H9 (cell line): ENCODE results near the gene SLC29A4. TPM values are rescaled to one million over a fixed set of nuclear protein-coding genes. Genes with fewer than 3 reads are reported as not detected.

Experiments used
- DNase-seq: peaks from one replicate; pipeline ENCODE4 v3.0.0-alpha.2; 2017
- H2AFZ ChIP-seq: one replicate; pipeline ENCODE4 v1.6.1; 2013; ENCODE audit warnings: mild to moderate bottlenecking, low read length, control low read depth, moderate library complexity
- H2AK5ac ChIP-seq: 2 replicates; pipeline ENCODE4 v1.6.1; 2013; ENCODE audit warnings: low read length, control low read depth, mixed read lengths; ENCODE audit not compliant: insufficient read length
- H2BK120ac ChIP-seq: one replicate; pipeline ENCODE4 v1.6.1; 2013; ENCODE audit warnings: low read depth, mild to moderate bottlenecking, low read length, control low read depth, inconsistent platforms; ENCODE audit not compliant: poor library complexity, severe bottlenecking
- H2BK12ac ChIP-seq: 2 replicates; pipeline ENCODE4 v1.6.1; 2013; ENCODE audit warnings: low read length, control low read depth, mixed read lengths, low read depth; ENCODE audit not compliant: insufficient read length
- H2BK15ac ChIP-seq: 2 replicates; pipeline ENCODE4 v1.6.1; 2013; ENCODE audit warnings: low read depth, low read length, control low read depth
- H2BK20ac ChIP-seq: one replicate; pipeline ENCODE4 v1.6.1; 2013; ENCODE audit warnings: low read depth, mild to moderate bottlenecking, low read length, control low read depth, inconsistent platforms; ENCODE audit not compliant: poor library complexity, severe bottlenecking
- H2BK5ac ChIP-seq: 2 replicates; pipeline ENCODE4 v1.6.1; 2013; ENCODE audit warnings: low read length, control low read depth, mixed read lengths; ENCODE audit not compliant: insufficient read length
- H3K14ac ChIP-seq: 2 replicates; pipeline ENCODE4 v1.6.1; 2013; ENCODE audit warnings: low read length, control low read depth; ENCODE audit not compliant: insufficient read depth
- H3K18ac ChIP-seq: 2 replicates; pipeline ENCODE4 v1.6.1; 2013; ENCODE audit warnings: low read depth, mild to moderate bottlenecking, mixed read lengths, low read length, control low read depth; ENCODE audit not compliant: insufficient read length
- H3K23ac ChIP-seq: 2 replicates; pipeline ENCODE4 v1.6.1; 2013; ENCODE audit warnings: low read length, control low read depth, mixed read lengths, low read depth; ENCODE audit not compliant: insufficient read length
- H3K23me2 ChIP-seq: 2 replicates; pipeline ENCODE4 v1.6.1; 2013; ENCODE audit warnings: low read depth, mild to moderate bottlenecking, mixed read lengths, low read length, control low read depth; ENCODE audit not compliant: insufficient read length, poor library complexity, severe bottlenecking
- H3K27ac ChIP-seq: 2 replicates; pipeline ENCODE4 v1.5.1; 2013; ENCODE audit warnings: low read length, control low read depth, mixed read lengths, low read depth; ENCODE audit not compliant: insufficient read length
- H3K27me3 ChIP-seq: 2 replicates; pipeline ENCODE4 v1.6.1; 2013; ENCODE audit warnings: low read length, control low read depth, inconsistent platforms; ENCODE audit not compliant: insufficient read depth
- H3K4ac ChIP-seq: 2 replicates; pipeline ENCODE4 v1.6.1; 2013; ENCODE audit warnings: low read depth, mild to moderate bottlenecking, control low read depth, inconsistent platforms, low read length, moderate library complexity
- H3K4me1 ChIP-seq: 2 replicates; pipeline ENCODE4 v1.6.1; 2013; ENCODE audit warnings: low read length, control low read depth, inconsistent platforms; ENCODE audit not compliant: insufficient read depth
- H3K4me2 ChIP-seq: 2 replicates; pipeline ENCODE4 v1.6.1; 2013; ENCODE audit warnings: low read length, control low read depth, mixed read lengths; ENCODE audit not compliant: insufficient read length, insufficient read depth
- H3K56ac ChIP-seq: 2 replicates; pipeline ENCODE4 v1.6.1; 2013; ENCODE audit warnings: low read depth, mild to moderate bottlenecking, mixed read lengths, low read length, control low read depth; ENCODE audit not compliant: insufficient read length
- H3K79me1 ChIP-seq: 2 replicates; pipeline ENCODE4 v1.6.1; 2013; ENCODE audit warnings: low read depth, mild to moderate bottlenecking, moderate library complexity, low read length, control low read depth, inconsistent platforms; ENCODE audit not compliant: insufficient read depth, poor library complexity, severe bottlenecking
- H3K79me2 ChIP-seq: 2 replicates; pipeline ENCODE4 v1.6.1; 2013; ENCODE audit warnings: low read length, control low read depth, inconsistent platforms; ENCODE audit not compliant: insufficient read depth
- H3K9ac ChIP-seq: 2 replicates; pipeline ENCODE4 v1.6.1; 2013; ENCODE audit warnings: low read length, control low read depth, mixed read lengths; ENCODE audit not compliant: insufficient read length; ENCODE audit errors: extremely low read depth
- H3K9me3 ChIP-seq: one replicate; pipeline ENCODE4 v1.6.1; 2013; ENCODE audit warnings: low read depth, low read length, inconsistent platforms; ENCODE audit not compliant: control insufficient read depth
- H3T11ph ChIP-seq: one replicate; pipeline ENCODE4 v1.6.1; 2013; ENCODE audit warnings: mild to moderate bottlenecking, low read length, control low read depth, inconsistent platforms
- H4K20me1 ChIP-seq: one replicate; pipeline ENCODE4 v1.6.1; 2013; ENCODE audit not compliant: control insufficient read depth, insufficient read length, insufficient read depth
- H4K5ac ChIP-seq: 2 replicates; pipeline ENCODE4 v1.6.1; 2013; ENCODE audit warnings: low read depth, mild to moderate bottlenecking, mixed read lengths, low read length, control low read depth; ENCODE audit not compliant: insufficient read length
- H4K8ac ChIP-seq: replicated peaks from 2 replicates; pipeline ENCODE4 v1.6.1; 2013; ENCODE audit warnings: low read length, control low read depth, mixed read lengths, low read depth; ENCODE audit not compliant: insufficient read length
- H4K91ac ChIP-seq: 2 replicates; pipeline ENCODE4 v1.6.1; 2013; ENCODE audit warnings: low read depth, mild to moderate bottlenecking, moderate library complexity, mixed read lengths, low read length, control low read depth; ENCODE audit not compliant: insufficient read length
- H3K27ac Mint-ChIP-seq, 3 experiments: 2 replicates in 2 of 3; 3 replicates in 1 of 3; pipeline ENCODE4 v1.8.0; 2020 to 2021; ENCODE audit warnings: mixed read lengths in 3 of 3, mild to moderate bottlenecking in 1 of 3, moderate library complexity in 1 of 3
- H3K27me3 Mint-ChIP-seq: 2 replicates; pipeline ENCODE4 v1.8.0; 2021; ENCODE audit warnings: low read depth, mild to moderate bottlenecking, moderate library complexity, mixed read lengths
- H3K36me3 Mint-ChIP-seq, 3 experiments: 2 replicates in 2 of 3; 3 replicates in 1 of 3; pipeline ENCODE4 v1.8.0; 2020 to 2021; ENCODE audit warnings: low read depth in 3 of 3, mixed read lengths in 3 of 3; ENCODE audit not compliant: insufficient read depth in 1 of 3
- H3K4me1 Mint-ChIP-seq, 2 experiments: 2 replicates each; pipeline ENCODE4 v1.8.0; 2020; ENCODE audit warnings: mixed read lengths in 2 of 2
- H3K4me3 Mint-ChIP-seq, 2 experiments: 2 replicates in 1 of 2; 3 replicates in 1 of 2; pipeline ENCODE4 v1.8.0; 2020 to 2021; ENCODE audit warnings: mild to moderate bottlenecking in 2 of 2, mixed read lengths in 2 of 2, moderate library complexity in 1 of 2
- H3K9me3 Mint-ChIP-seq, 2 experiments: 2 replicates in 1 of 2; 3 replicates in 1 of 2; pipeline ENCODE4 v1.8.0; 2020; ENCODE audit warnings: mild to moderate bottlenecking in 2 of 2, mixed read lengths in 2 of 2, moderate library complexity in 1 of 2
- CTCF ChIP-seq: fragments of 200-600 bp; sonication (generic); conservative IDR thresholded peaks from 3 replicates; pipeline ENCODE4 v1.8.0; 2021; ENCODE audit warnings: antibody characterized with exemption, mild to moderate bottlenecking
- WGBS: extraction: QIAGEN DNeasy Blood & Tissue Kit; methylation state at CpG from one replicate; pipeline ENCODE4 v1.1.7; 2013; ENCODE audit warnings: missing lambda C conversion rate, low lambda C conversion rate, mixed read lengths; ENCODE audit not compliant: insufficient read length; ENCODE audit errors: extremely low coverage; 5-methylcytosine and 5-hydroxymethylcytosine counted together
- total RNA-seq: library from RNA; stranded (reverse); gene quantifications from 2 replicates; pipeline ENCODE4 v1.2.1, GENCODE V29; 2021

The SLC29A4 gene
- total RNA-seq, 1 experiment from 2014 or later = 12.4 TPM

- Histone ChIP-seq H2BK12ac (no peak overlapping the region), H3K27me3 (no peaks in the 10 kb centered on the region), H2BK120ac (no peak overlapping the region), H4K20me1 (no peaks in the 10 kb centered on the region), H3K23ac (no peak overlapping the region), H3K27ac (no peak overlapping the region), H4K8ac (no peak overlapping the region), H3K56ac (no peak overlapping the region), H3K14ac (no peak overlapping the region), H3K79me2 (no peaks in the 10 kb centered on the region), H3K18ac (no peak overlapping the region), H3K4me2 (no peak overlapping the region), H3K4me1 (no peaks in the 10 kb centered on the region), H3K9ac (no peak overlapping the region), H4K91ac (no peak overlapping the region), H3K9me3 (no peaks in the 10 kb centered on the region), H2BK5ac (no peak overlapping the region), H2BK15ac (no peak overlapping the region), H3K79me1 (no peaks in the 10 kb centered on the region), H3K23me2 (peaks cover 6% of the 10 kb centered on the region), H2AK5ac (no peak overlapping the region), H4K5ac (no peak overlapping the region), H3K4ac (no peak overlapping the region), H2BK20ac (no peak overlapping the region), H3T11ph (no peak overlapping the region), H2AFZ (no peak overlapping the region)
- H3K9me3 Mint-ChIP-seq = peaks cover 0 to 5% of the 10 kb centered on the region in 2 experiments; a peak in 2 of 5 replicates
- H3K27ac Mint-ChIP-seq = no peak overlapping the region
- H3K4me3 Mint-ChIP-seq = no peak overlapping the region
- peaks cover 7 to 31% (median 15%) of the 10 kb centered on the region in 3 experiments for H3K36me3 Mint-ChIP-seq
- no CpG with 5 or more reads among the region's 14 CpGs for WGBS
- peaks cover 18% of the 10 kb centered on the region for H3K27me3 Mint-ChIP-seq
- peaks cover 7 to 10% of the 10 kb centered on the region in 2 experiments; a peak in 3 of 4 replicates for H3K4me1 Mint-ChIP-seq
- DNase-seq = no peak
- TF ChIP-seq CTCF = no peak
Observed at GRCh38 chr7:5294169-5294987, 11.6 kb downstream of the SLC29A4 start.
